Urothelium cell line (cell line): ENCODE results near the gene FHIT.
A peak's percentile ranks its signal among the peaks of the same experiment; 100 is the strongest.

Experiments
- DNase-seq: peaks from one replicate; pipeline ENCODE4 v3.0.0; 2011; ENCODE audit warnings: low spot score, mixed read lengths
- FAIRE-seq: peaks from 2 replicates; lab custom pipeline; 2011; peaks lifted over from hg19 to GRCh38; lab: Jason Lieb, UNC

Gene FHIT

GRCh38 chr3:60316121-60316797 lies 935.0 kb downstream of the FHIT start:
- no peak for FAIRE-seq
- DNase-seq = no peak

- DNase-seq = no peak
- FAIRE-seq = no peak
Measured at GRCh38 chr3:60313951-60314461, 937.2 kb downstream of the FHIT start.

GRCh38 chr3:60313231-60313798 lies 937.9 kb downstream of the FHIT start:
- DNase-seq (no peak), FAIRE-seq (no peak)

GRCh38 chr3:60309539-60310268 lies 941.5 kb downstream of the FHIT start:
- DNase-seq = no peak
- FAIRE-seq = no peak

- no peak for DNase-seq
- no peak for FAIRE-seq
Measured at GRCh38 chr3:60308808-60309207, 942.4 kb downstream of the FHIT start.

- DNase-seq (no peak), FAIRE-seq (no peak)
Measured at GRCh38 chr3:60307562-60308199, 943.6 kb downstream of the FHIT start.

- DNase-seq (no peak), FAIRE-seq (no peak)
Measured at GRCh38 chr3:60304112-60304511, 947.1 kb downstream of the FHIT start.

GRCh38 chr3:60303160-60303559 lies 948.1 kb downstream of the FHIT start:
- FAIRE-seq (peak; percentile 55), DNase-seq (no peak)

GRCh38 chr3:60301142-60301541 lies 950.1 kb downstream of the FHIT start:
- DNase-seq (no peak), FAIRE-seq (no peak)

- DNase-seq = no peak
- FAIRE-seq = no peak
Measured at GRCh38 chr3:60298141-60298540, 953.1 kb downstream of the FHIT start.

GRCh38 chr3:60294181-60294580 lies 957.1 kb downstream of the FHIT start:
- DNase-seq (peak; percentile 10), FAIRE-seq (no peak)

GRCh38 chr3:60291115-60291514 lies 960.1 kb downstream of the FHIT start:
- DNase-seq (no peak), FAIRE-seq (no peak)

- no peak for DNase-seq
- no peak for FAIRE-seq
Measured at GRCh38 chr3:60290122-60290492, 961.1 kb downstream of the FHIT start.

- FAIRE-seq (no peak), DNase-seq (no peak)
Measured at GRCh38 chr3:60289341-60290121, 961.7 kb downstream of the FHIT start.

GRCh38 chr3:60282866-60283265 lies 968.4 kb downstream of the FHIT start:
- no peak for FAIRE-seq
- no peak for DNase-seq

- FAIRE-seq (no peak), DNase-seq (no peak)
Measured at GRCh38 chr3:60281970-60282369, 969.3 kb downstream of the FHIT start.

- DNase-seq (no peak), FAIRE-seq (no peak)
Measured at GRCh38 chr3:60277361-60277800, 973.9 kb downstream of the FHIT start.

- FAIRE-seq (no peak), DNase-seq (no peak)
Measured at GRCh38 chr3:60276615-60277014, 974.6 kb downstream of the FHIT start.

GRCh38 chr3:60274646-60275045 lies 976.6 kb downstream of the FHIT start:
- FAIRE-seq = no peak
- no peak for DNase-seq

- no peak for DNase-seq
- no peak for FAIRE-seq
Measured at GRCh38 chr3:60274098-60274497, 977.2 kb downstream of the FHIT start.

- no peak for DNase-seq
- FAIRE-seq = no peak
Measured at GRCh38 chr3:60269829-60270266, 981.4 kb downstream of the FHIT start.
